ENCODE measurements around the gene IL22RA1.

Gene IL22RA1

DNA sequence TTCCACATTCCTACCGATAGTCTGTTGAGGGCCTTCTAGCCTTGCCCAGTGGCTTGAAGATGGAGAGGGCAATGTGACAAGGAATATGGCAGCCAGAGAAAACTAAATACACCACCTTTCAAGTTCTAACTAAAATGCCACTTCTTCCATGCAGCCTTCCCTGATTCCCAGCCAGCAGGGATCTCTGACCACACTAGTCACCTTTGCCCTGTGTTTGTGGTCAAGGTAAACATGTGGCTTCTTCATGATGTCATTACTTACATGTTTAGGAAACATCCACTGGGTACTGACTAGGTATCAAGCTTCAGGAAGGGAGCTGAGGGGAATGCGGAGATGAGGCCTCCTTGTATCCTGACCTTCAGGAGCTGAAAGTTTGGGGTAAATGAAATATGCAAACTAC is 22.6 kb upstream of the IL22RA1 start:
- DNase-seq: no peak

- no peak for DNase-seq
Measured at GRCh38 chr1:24164004-24164403, 21.1 kb upstream of the IL22RA1 start.

DNA sequence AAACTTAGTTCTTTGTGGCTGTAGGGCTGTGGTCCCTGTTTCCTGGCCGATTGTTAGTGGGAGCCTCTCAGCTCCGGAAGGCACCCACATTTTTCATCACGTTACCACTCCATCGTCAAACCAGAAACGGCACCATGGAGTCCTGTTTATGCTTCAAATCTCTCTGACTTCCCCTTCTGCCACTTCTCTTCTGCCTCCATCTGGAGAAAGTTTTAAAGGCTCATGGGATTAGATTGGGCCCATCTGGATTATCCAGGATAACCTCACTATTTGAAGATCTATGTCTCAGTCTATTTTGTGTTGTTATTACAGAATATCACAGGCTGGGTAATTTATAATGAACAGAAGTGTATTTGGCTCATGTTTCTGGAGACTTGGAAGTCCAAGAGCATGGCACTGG is 19.3 kb upstream of the IL22RA1 start:
- DNase-seq: no peak

- no peak for DNase-seq
Measured at GRCh38 chr1:24161270-24161669, 18.3 kb upstream of the IL22RA1 start.

GRCh38 chr1:24159366-24159765 is 16.4 kb upstream of the IL22RA1 start:
- no peak for DNase-seq

- no peak for DNase-seq
Measured at GRCh38 chr1:24157918-24158481, 15.1 kb upstream of the IL22RA1 start.

DNA sequence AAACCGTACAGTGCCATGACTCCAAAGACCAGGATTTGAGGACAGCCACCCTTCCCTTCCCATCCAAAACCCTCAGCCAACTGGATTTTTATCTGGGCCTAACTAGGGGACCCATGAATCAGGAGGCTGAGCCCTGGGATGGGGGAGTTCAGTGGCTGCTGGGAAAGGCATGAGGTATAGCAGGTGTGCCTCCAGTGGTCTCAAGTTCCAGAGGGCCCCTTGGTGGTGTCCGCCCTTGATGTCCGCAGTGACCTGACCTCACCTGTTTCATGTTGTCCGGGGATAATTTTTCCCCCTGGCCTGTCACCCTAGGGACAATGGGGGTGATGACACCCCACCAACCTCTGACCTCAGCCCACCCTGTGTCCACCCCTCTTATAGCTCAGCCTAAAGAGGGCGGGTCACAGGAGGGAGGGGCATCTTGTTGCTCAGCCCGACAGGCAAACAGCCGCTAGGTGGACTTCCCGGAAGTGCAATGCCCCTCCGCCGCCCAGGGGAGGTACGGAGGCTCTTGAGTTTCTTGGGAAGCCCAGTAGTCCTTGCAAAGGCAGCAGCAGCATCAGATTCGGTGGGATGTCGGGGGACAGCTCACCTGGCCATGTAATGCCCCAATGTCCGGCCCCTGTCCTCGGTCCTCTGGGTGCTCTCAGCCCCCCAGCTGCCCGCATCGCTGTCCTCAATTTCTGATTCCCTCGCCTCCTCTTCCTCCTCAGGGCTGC is 13.8 kb upstream of the IL22RA1 start:
- DNase-seq: no peak

GRCh38 chr1:24155011-24155782 is 12.3 kb upstream of the IL22RA1 start:
- no peak for DNase-seq

GRCh38 chr1:24154215-24154614 is 11.3 kb upstream of the IL22RA1 start:
- DNase-seq: no peak

DNA sequence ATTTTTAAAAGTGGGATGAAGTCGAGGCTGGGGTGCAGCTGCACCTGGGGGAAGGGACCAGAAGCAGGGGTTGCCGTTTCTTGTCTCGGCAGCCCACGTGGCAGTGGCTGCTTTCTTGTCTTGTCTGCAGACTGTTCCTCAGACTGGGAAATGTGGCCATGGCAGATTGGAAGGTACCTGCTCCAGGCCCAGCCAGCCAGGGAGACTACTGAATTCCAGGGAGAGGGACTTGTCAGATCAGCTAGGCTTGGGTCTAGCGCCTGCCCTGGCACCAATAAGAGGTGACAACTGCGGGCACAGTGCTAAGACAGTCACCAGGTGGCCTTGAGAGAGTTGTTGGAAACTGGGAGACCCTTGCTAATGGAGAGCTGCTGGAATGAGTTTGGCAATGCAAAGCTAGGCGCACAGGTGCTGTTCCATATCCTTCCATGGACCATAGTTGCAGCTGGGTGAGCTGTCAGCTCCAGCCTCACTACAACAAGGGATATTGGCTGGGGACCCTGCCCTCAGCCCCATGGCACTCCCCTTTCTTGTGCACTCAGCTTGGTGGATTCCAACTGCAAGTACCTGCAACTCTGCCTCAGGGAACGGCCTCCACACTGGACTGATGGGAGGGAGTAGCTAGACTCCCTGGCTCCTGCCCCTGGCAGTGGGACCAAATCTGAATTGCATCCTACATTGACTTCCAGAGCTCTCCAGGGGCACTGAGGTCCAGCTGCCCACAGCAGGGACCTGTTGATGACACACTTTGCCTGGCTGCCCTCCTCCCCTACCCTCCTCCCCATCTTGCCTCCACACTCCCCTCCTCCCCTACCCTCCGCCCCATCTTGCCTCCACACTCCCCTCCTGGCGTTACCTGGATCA is 9.9 kb upstream of the IL22RA1 start:
- DNase-seq: no peak

DNA sequence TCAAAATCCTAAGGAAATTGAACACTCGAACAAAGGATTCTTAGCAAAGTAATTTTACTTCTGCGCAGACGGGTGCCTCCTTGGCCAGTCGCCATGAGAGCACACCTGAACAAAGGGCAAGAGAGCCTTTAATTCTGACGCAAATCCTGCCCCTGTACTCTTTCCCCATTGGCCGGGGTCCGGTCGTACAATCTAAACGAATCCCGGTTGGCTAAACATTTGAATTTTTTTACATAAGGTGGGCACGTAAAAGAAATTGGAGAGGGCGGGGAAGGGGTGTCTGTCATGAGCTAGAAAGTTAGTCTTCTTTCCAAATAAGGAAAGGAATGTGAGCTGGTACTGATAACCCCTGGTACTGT is 8.2 kb upstream of the IL22RA1 start:
- DNase-seq: no peak

GRCh38 chr1:24150234-24151174 is 7.6 kb upstream of the IL22RA1 start:
- peak; percentile 79 for DNase-seq

- DNase-seq: peak; percentile 47
Measured at GRCh38 chr1:24149866-24150233, 6.9 kb upstream of the IL22RA1 start.

DNA sequence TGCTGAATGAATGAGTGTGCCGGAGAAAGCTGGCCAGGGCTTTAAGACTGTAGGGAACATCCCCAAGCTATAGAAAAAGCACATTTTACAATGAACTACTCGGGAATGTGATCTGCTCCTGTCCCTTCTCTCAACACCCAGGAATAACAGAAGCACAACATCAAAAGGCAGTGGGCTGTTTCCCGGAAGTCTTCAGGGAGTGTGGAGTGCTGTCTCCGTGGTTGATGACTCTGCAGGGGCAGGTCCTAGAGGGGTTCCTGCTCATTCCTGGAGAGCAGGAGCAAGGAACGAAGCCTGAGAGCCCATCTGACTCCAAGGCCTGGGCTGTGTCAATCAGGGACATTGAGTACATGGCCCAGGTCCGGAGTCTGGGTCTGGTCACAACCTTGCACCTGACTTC is 4.9 kb upstream of the IL22RA1 start:
- no peak for DNase-seq

DNA sequence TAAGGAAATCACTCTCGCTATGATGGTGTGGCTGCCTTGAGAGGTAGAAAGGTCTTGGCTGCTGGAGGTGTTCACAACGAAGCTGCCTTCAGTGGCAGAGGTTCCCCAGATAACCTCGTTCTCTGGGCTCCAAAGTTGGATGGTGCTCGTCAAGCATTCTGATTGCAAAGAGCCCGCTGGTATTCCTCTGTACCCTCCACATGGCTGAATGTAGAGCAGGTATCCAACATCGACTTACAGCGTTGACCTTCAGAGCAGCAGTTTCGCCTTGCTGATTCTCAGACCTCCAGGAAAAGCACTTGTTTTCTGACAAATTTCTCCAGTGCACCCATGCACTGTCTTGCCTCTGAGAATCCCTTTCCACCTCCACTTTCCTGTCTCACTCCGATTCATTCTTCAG is 4.3 kb upstream of the IL22RA1 start:
- no peak for DNase-seq

- no peak for DNase-seq
Measured at GRCh38 chr1:24141311-24141997, 1.5 kb downstream of the IL22RA1 start.

DNA sequence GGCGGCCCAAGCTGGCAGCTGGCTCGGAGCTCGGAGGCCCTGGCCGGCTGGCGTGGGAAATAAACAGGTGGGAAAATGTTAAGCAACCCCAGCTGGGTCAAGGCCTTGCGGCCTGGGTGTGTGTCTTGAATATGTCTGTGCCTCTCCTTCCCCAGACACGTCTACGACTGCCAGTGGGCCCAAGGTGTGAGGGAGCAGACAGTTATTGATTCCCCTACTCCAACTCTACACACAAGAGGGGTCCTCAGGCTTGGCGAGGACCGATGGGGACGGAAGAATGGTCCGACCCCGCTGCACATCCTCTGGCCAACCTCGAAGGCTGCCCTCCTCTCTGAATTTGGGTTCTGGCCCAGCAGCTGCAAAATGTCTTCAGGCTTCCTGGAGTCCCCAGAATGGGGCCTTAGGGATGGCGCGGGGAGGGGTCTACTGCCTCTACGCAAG is 2.2 kb downstream of the IL22RA1 start:
- no peak for DNase-seq

DNA sequence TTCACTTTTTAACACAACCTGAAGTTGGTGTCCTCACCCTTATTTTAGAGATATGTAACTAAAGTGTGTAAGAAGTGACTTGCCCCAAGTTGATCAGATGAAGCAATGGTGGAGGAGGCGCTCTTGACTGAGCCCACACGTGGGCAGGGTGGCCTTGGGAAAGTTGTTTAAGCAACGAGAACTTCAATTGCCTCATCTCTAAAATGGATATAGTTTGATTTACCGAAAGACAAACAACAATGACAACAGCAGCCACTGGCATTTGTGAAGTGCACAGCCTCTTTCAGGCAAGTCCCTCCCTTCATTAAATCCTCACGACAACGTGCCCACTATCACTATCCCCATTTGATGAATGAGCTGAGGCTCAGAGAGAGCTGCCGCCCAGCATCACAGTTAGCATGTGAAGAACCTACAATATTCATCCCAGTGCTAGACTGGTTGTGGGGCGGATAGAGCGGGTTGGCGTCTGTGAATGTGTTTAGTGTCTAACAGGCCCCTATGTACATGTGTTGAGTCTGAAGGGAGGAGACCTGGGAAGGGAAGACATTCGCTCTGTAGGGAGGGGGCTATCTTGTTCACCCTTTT is 3.0 kb downstream of the IL22RA1 start:
- DNase-seq: no peak

DNA sequence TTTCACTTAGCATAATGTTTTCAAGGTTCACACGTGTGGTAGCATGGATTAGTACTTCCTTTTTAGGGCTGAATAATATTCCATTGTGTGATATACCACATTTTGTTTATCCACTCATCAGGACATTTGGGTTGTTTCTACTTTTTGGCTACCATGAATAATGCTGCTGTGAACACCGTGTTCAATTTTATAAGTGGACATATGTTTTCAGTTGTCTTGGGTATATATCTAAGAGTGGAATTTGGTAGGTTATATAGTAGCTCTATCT is 3.8 kb downstream of the IL22RA1 start:
- no peak for DNase-seq

DNA sequence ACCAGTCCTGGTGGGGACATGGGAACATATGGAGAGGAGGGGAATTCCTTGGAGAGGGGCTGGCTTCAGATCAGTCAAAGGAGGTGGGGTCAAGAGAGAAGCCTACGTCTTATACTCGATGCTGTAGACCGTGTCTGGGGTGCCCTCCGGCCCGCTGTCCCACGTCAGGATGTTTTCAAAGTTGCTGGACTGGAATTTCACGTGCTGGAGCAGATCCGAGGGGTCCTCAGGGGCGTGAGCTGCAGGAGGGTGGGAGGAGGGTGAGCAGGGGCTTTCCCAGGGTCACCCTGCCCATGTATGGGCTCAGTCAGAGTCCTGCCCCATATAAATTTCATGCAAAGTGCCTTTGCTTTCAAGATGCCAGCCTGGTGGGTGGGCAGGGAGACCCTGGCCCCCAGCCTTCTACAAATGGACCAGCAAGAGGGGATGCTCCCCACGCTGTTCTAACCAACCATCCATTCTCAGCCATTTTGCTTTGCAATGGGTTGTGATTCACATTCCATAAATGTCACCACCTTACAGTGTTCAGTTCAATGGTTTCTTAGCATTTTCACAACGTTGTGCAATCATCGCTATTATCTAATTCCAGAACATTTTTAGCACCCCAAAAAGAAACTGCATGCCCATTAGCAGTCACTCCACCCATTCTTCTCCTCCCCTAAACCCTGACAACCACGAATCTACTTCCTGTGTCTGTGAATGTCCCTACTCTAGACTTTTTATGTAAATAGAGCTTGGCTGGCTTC is 4.3 kb downstream of the IL22RA1 start:
- DNase-seq: no peak
